Activated CD8-positive, alpha-beta T cell treated with anti-CD3 and anti-CD28 coated beads, Interleukin-2, amount 10 ng/mL, durations not matched to agents 7 days and 5 days (primary cell): ENCODE measurements around the gene DNMT3L. TPM values are rescaled to one million over a fixed set of nuclear protein-coding genes. Genes with fewer than 3 reads are reported as not detected.
A peak's percentile ranks its signal among the peaks of the same experiment; 100 is the strongest.
"Not testable (repeated sequence)": the region's sequence is repeated elsewhere in the genome, so short reads cannot be mapped to it uniquely, and the experiment has no call there.

Source experiments
- ATAC-seq: fragments of 150-1000 bp; cut with Tn5 transposase; one replicate; pipeline ENCODE4 v1.10.0; 2021; ENCODE audit warnings: moderate library complexity
- CTCF ChIA-PET: fragments of 350-600 bp; sonication (Branson Sonifier 250); formaldehyde crosslinking; loops from one replicate; lab custom pipeline; 2021; ENCODE audit warnings: antibody characterized with exemption; lab: Charles Lee
- POLR2A ChIA-PET: fragments of 350-600 bp; sonication (Branson Sonifier 250); formaldehyde crosslinking; loops from one replicate; lab custom pipeline; 2021; ENCODE audit warnings: antibody characterized with exemption; lab: Charles Lee
- DNase-seq: peaks from one replicate; pipeline ENCODE4 v3.0.0-alpha.2; 2020
- H3K27ac Mint-ChIP-seq: one replicate; pipeline ENCODE4 v1.8.0; 2021; ENCODE audit warnings: mild to moderate bottlenecking, mixed read lengths
- H3K27me3 Mint-ChIP-seq: one replicate; pipeline ENCODE4 v1.8.0; 2021; ENCODE audit warnings: low read depth, mixed read lengths
- H3K36me3 Mint-ChIP-seq: one replicate; pipeline ENCODE4 v1.8.0; 2021; ENCODE audit warnings: low read depth, mixed read lengths
- H3K4me1 Mint-ChIP-seq: one replicate; pipeline ENCODE4 v1.8.0; 2021; ENCODE audit warnings: low read depth, mixed read lengths
- H3K4me3 Mint-ChIP-seq: one replicate; pipeline ENCODE4 v1.8.0; 2021; ENCODE audit warnings: mild to moderate bottlenecking, mixed read lengths
- H3K9me3 Mint-ChIP-seq: one replicate; pipeline ENCODE4 v1.8.0; 2022; ENCODE audit warnings: mixed read lengths; ENCODE audit not compliant: insufficient read depth
- total RNA-seq, 2 experiments: library from RNA; stranded (reverse); gene quantifications; one replicate each; pipeline ENCODE4 v1.2.3, GENCODE V29; 2021

DNMT3L gene
- total RNA-seq, 2 experiments from 2014 or later: not detected

- Mint-ChIP-seq H3K27me3 (peaks cover 7% of the 10 kb centered on the region), H3K4me3 (no peak overlapping the region), H3K9me3 (no peaks in the 10 kb centered on the region), H3K36me3 (no peaks in the 10 kb centered on the region), H3K4me1 (no peaks in the 10 kb centered on the region), H3K27ac (no peak overlapping the region)
- no peak for ATAC-seq
- CTCF ChIA-PET: interaction anchor here (1.0 kb wide), 1 partner anchor 44 kb away, joined by 3 read pairs; no protein-coding TSS in a partner anchor
- no peak for DNase-seq
- POLR2A ChIA-PET: interaction anchor here (0.6 kb wide), 1 partner anchor 75 kb away, joined by 3 read pairs; no protein-coding TSS in a partner anchor
Measured at GRCh38 chr21:44253832-44254710, 7.6 kb downstream of the DNMT3L start.

DNA sequence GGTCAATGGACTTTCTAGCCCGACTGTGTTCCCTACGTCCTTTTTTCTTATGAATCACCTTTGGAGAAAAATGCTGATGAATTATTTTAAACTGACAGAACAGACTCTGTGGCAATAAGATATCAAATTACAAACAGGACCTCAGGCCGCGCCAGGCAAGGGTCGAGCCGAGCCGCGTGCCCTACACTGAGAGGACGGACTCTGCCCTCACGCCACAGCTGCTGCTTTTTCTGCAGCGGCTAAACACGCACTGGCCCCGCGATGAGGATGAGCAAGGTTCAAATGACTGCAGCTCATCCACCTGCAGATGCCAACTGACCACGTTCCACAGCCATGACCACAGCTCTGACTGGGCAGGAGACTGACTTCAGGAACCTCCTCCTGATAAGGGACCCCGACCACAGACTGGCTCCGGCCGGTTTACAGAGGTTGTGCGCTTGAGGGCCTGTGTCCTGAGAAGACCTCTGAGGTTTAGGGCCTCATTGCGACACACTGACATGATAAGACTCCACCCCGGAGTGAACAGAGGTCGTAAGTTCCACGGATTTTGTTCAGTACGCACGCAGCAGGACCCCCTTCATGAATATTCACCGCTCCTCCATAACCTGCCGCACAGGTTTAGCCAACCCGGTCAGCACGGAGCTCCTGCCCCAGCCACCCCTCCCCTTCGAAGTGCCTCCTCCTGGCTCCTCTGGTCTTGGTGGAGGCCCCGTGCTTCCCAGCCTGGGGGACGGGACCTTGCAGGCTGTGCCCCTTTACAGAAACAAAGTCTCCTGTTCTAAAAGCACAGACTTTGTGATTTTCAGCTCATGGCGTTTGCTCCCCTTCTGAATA, 12.3 kb downstream of the DNMT3L start:
- H3K4me1 Mint-ChIP-seq, CTCF ChIA-PET, DNase-seq, H3K36me3 Mint-ChIP-seq, POLR2A ChIA-PET, H3K27me3 Mint-ChIP-seq, H3K27ac Mint-ChIP-seq, ATAC-seq, H3K4me3 Mint-ChIP-seq, H3K9me3 Mint-ChIP-seq: not testable (repeated sequence)

GRCh38 chr21:44247904-44248303, 13.8 kb downstream of the DNMT3L start:
- CTCF ChIA-PET, POLR2A ChIA-PET, H3K36me3 Mint-ChIP-seq, H3K27ac Mint-ChIP-seq, H3K27me3 Mint-ChIP-seq, ATAC-seq, H3K9me3 Mint-ChIP-seq, DNase-seq, H3K4me1 Mint-ChIP-seq, H3K4me3 Mint-ChIP-seq: not testable (repeated sequence)

GRCh38 chr21:44243980-44244379, 17.7 kb downstream of the DNMT3L start:
- H3K4me1 Mint-ChIP-seq, DNase-seq, H3K27ac Mint-ChIP-seq, H3K9me3 Mint-ChIP-seq, H3K4me3 Mint-ChIP-seq, H3K36me3 Mint-ChIP-seq, H3K27me3 Mint-ChIP-seq, POLR2A ChIA-PET, CTCF ChIA-PET: not testable (repeated sequence)
- ATAC-seq: peak; percentile 69

DNA sequence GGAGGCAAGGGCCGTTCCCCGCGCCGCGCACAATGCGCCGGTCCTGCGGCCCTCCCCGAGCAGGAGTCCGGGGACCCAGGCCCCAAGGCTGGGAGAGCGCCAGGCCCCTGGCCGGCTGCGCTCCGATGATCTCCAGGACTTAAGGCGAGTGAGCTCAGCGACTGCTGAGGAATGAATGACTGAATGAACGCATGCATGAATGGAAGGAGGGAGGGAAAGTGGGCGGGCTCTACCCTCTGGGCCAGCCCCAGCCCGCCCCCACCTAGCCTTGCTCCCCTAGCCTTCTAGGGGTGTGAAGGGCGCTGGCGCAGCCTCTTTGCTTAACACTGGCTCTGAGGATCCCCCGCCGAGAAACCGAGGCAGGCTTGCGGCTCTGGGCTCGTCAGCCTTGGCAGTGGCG, 20.4 kb downstream of the DNMT3L start:
- not testable (repeated sequence) for H3K4me3 Mint-ChIP-seq, H3K4me1 Mint-ChIP-seq

DNA sequence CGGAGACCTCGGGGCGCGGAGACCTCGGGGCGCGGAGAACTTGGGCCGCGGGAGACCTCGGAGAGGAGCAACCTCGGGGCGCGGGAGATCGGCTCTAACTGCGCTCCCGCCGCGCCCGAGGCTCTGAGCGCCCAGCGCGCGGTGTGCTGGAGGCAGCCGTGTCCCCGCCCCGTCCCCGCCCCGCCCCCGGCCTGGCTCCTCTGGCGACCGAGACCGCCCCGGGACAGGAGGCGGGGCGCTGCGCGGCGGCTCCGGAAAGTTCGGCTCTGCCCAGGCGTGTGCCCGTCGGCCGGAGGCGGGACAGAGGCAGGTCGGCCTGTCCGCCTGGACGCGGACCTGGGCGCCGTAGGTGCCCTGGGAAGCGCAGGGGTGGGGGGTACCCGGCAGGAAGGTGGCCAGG, 20.9 kb downstream of the DNMT3L start, which contains the start of gene ICOSLG:
ICOSLG (minus strand) TSS at position 102 of the 400 bp plus-strand sequence. CDS start 126 bp downstream, outside the sequence.
- H3K4me1 Mint-ChIP-seq: not testable (repeated sequence)

More for the DNA sequence above, 20.4 kb downstream of the DNMT3L start:
- ATAC-seq: peak; percentile 48
- H3K36me3 Mint-ChIP-seq, H3K27ac Mint-ChIP-seq, DNase-seq, POLR2A ChIA-PET, CTCF ChIA-PET, H3K9me3 Mint-ChIP-seq, H3K27me3 Mint-ChIP-seq: not testable (repeated sequence)

GRCh38 chr21:44240353-44240752, 21.3 kb downstream of the DNMT3L start:
- H3K36me3 Mint-ChIP-seq, H3K27ac Mint-ChIP-seq, POLR2A ChIA-PET, H3K4me1 Mint-ChIP-seq, CTCF ChIA-PET, DNase-seq, H3K4me3 Mint-ChIP-seq, H3K27me3 Mint-ChIP-seq, H3K9me3 Mint-ChIP-seq: not testable (repeated sequence)
- peak; percentile 7 for ATAC-seq

More for the DNA sequence above, 20.9 kb downstream of the DNMT3L start, which contains the start of gene ICOSLG:
- DNase-seq, H3K9me3 Mint-ChIP-seq, H3K27me3 Mint-ChIP-seq, H3K4me3 Mint-ChIP-seq, H3K36me3 Mint-ChIP-seq, CTCF ChIA-PET, H3K27ac Mint-ChIP-seq, POLR2A ChIA-PET: not testable (repeated sequence)
- ATAC-seq: peak; percentile 70

GRCh38 chr21:44229561-44229960, 32.1 kb downstream of the DNMT3L start:
- ATAC-seq, H3K4me1 Mint-ChIP-seq, POLR2A ChIA-PET, H3K36me3 Mint-ChIP-seq, H3K27me3 Mint-ChIP-seq, CTCF ChIA-PET, H3K27ac Mint-ChIP-seq, H3K9me3 Mint-ChIP-seq, DNase-seq, H3K4me3 Mint-ChIP-seq: not testable (repeated sequence)

DNA sequence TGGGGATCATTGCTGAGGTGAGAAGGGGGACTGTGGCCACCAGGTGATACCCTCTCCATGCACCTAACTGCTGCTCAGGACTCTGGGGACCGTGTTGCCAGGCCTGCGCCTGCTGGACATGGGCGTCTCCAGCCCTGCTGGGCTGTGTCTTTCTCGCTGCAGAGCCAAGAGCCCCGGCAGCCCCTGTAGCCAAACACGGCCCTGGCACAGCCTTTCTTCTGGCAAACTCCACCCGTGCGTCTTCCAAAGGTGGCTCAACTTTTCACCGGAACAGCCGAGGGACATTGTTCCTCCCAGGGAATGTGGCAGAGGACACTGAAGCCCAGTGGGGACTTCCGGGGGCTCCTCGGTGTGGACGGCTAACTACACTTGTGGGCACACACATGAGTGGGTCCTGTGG, 33.6 kb downstream of the DNMT3L start:
- H3K27ac Mint-ChIP-seq, H3K36me3 Mint-ChIP-seq, POLR2A ChIA-PET, ATAC-seq, H3K4me3 Mint-ChIP-seq, H3K4me1 Mint-ChIP-seq, H3K27me3 Mint-ChIP-seq, CTCF ChIA-PET, DNase-seq, H3K9me3 Mint-ChIP-seq: not testable (repeated sequence)

DNA sequence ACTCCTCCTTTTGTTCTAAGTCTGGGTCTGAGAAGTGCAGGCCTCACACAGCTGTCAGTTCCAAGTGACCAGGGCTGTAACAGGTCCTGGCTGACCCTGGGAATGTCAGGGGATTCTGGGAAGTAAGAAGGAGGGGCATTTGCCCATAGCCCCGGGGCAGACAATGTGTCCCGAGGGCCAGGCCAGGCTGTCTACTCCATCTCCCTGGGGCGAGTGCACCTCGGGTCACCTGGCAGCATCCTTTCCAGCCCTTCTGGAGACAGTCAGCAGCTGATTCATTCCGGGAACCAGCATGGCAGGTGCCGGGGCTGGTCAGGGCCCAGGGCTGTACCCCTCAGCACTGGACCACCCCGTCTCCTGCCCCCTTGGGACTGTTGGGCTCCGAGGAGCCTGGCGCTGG, 34.1 kb downstream of the DNMT3L start:
- H3K4me1 Mint-ChIP-seq, POLR2A ChIA-PET, CTCF ChIA-PET, DNase-seq, ATAC-seq, H3K36me3 Mint-ChIP-seq, H3K27me3 Mint-ChIP-seq, H3K4me3 Mint-ChIP-seq, H3K27ac Mint-ChIP-seq, H3K9me3 Mint-ChIP-seq: not testable (repeated sequence)

DNA sequence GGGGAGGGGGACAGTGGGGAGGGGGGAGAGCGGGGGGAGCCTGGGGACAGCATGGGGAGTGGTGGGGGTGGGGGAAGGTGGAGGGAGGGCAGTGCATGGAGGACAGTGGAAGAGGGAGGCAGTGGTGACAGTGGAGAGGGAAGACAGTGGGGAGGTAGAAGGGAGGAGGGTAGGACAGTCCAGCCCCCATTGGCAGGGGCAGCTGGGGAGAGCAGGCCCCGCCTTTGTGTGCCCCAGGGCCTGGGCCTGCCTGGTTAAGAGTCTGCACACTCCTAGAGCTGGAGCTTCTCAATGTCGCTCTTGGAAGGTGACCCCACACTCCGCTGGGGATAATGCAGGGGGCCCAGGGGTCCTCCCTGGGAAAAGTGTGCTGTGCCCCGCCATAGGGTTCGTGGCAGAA, 36.1 kb downstream of the DNMT3L start:
- H3K27me3 Mint-ChIP-seq, H3K36me3 Mint-ChIP-seq, ATAC-seq, CTCF ChIA-PET, H3K4me3 Mint-ChIP-seq, POLR2A ChIA-PET, DNase-seq, H3K9me3 Mint-ChIP-seq, H3K27ac Mint-ChIP-seq, H3K4me1 Mint-ChIP-seq: not testable (repeated sequence)

- POLR2A ChIA-PET, ATAC-seq, H3K9me3 Mint-ChIP-seq, H3K36me3 Mint-ChIP-seq, H3K4me3 Mint-ChIP-seq, DNase-seq, H3K4me1 Mint-ChIP-seq, H3K27ac Mint-ChIP-seq, H3K27me3 Mint-ChIP-seq, CTCF ChIA-PET: not testable (repeated sequence)
Measured at GRCh38 chr21:44223334-44223733, 38.4 kb downstream of the DNMT3L start.
